Measurements from ENCODE around the gene NUFIP1. TPM values are rescaled to one million over a fixed set of nuclear protein-coding genes. Genes with fewer than 3 reads are reported as not detected.

NUFIP1 gene
- polyA plus RNA-seq, 3 donors = 0.83 to 1.1 (median 0.95) TPM

GRCh38 chr13:44905556-44905955 is 83.7 kb downstream of the NUFIP1 start:
- no peak overlapping the region for H3K27ac Mint-ChIP-seq
- Histone ChIP-seq H3K9me3 (replicated peaks in 1 of 2; ENCODE audit: control insufficient read depth in 1 of 2, insufficient read depth in 1 of 2, low read length in 2 of 2) (peaks cover 3% of the 10 kb centered on the region in 2 donors), H3K4me3 (replicated peaks in 1 of 3; ENCODE audit: low read depth in 2 of 3, low read length in 3 of 3) (no peak overlapping the region), H3K36me3 (replicated peaks in 1 of 2; ENCODE audit: control insufficient read depth in 1 of 2, insufficient read depth in 2 of 2, low read length in 2 of 2) (no peaks in the 10 kb centered on the region), H4K20me1 (ENCODE audit: insufficient read depth, low read length) (no peaks in the 10 kb centered on the region), H3K4me2 (replicated peaks; ENCODE audit: extremely low read depth, low read length, poor library complexity, severe bottlenecking) (no peak overlapping the region), H3K9ac (ENCODE audit: insufficient read depth, low read length, poor library complexity, severe bottlenecking) (no peak overlapping the region), H3K27ac (ENCODE audit: low read depth in 1 of 2, low read length in 2 of 2) (no peak overlapping the region), H3K27me3 (ENCODE audit: control insufficient read depth in 2 of 2, insufficient read depth in 2 of 2, low read length in 2 of 2) (no peaks in the 10 kb centered on the region), H3K4me1 (ENCODE audit: control insufficient read depth in 1 of 2, insufficient read depth in 2 of 2, low read length in 2 of 2) (no peaks in the 10 kb centered on the region), H3K79me2 (ENCODE audit: insufficient read depth, low read length) (no peaks in the 10 kb centered on the region), H2AFZ (ENCODE audit: insufficient read depth, low read depth, low read length, poor library complexity, severe bottlenecking) (no peak overlapping the region)
- no peak overlapping the region for H3K4me3 Mint-ChIP-seq
- 100% methylated on average over 3 of the region's 5 CpGs for WGBS (ENCODE audit: insufficient coverage)
- H3K36me3 Mint-ChIP-seq = no peaks in the 10 kb centered on the region
- DNase-seq = no peak
- intact Hi-C loops (cut with micrococcal nuclease) = no loop called here
- peaks cover 0 to 2% (median 1%) of the 10 kb centered on the region in 3 donors for H3K27me3 Mint-ChIP-seq (ENCODE audit: low read depth in 3 of 3)
- no peak for TF ChIP-seq CTCF (IDR thresholded peaks at IDR 0.05)
- H3K9me3 Mint-ChIP-seq = peaks cover 1 to 6% (median 4%) of the 10 kb centered on the region in 7 donors
- H3K4me1 Mint-ChIP-seq = no peaks in the 10 kb centered on the region

DNA sequence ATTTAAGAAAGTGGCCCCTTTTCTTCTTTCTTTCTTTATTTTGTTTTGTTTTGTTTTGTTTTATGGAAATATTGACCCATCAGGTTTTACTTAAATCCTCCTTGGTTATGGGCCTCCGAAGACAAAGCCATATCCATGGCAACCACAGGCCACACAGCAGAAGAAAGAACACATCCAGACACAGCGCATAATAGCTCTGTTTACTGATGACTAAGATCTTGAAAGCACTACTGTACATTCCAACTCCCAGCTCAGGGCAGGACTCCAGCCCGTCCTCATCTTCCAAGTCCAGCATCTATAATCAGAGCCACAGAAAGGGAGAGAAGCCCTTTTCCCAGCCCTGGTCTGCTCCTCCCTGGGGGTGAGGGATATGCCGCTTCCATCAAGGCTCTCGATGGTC is 84.3 kb downstream of the NUFIP1 start:
- Mint-ChIP-seq H3K4me1 (no peaks in the 10 kb centered on the region), H3K4me3 (no peak overlapping the region), H3K27me3 (ENCODE audit: low read depth in 3 of 3) (peaks cover 0 to 2% (median 1%) of the 10 kb centered on the region in 3 donors), H3K27ac (no peak overlapping the region), H3K9me3 (peaks cover 0 to 4% (median 0%) of the 10 kb centered on the region in 7 donors), H3K36me3 (no peaks in the 10 kb centered on the region)
- H3K27me3 ChIP-seq (ENCODE audit: control insufficient read depth in 2 of 2, insufficient read depth in 2 of 2, low read length in 2 of 2) = no peaks in the 10 kb centered on the region
- H3K79me2 ChIP-seq (ENCODE audit: insufficient read depth, low read length) = no peaks in the 10 kb centered on the region
- no peaks in the 10 kb centered on the region for H4K20me1 ChIP-seq (ENCODE audit: insufficient read depth, low read length)
- H3K27ac ChIP-seq (ENCODE audit: low read depth in 1 of 2, low read length in 2 of 2) = no peak overlapping the region
- H3K4me3 ChIP-seq (replicated peaks in 1 of 3; ENCODE audit: low read depth in 2 of 3, low read length in 3 of 3) = no peak overlapping the region
- intact Hi-C loops (cut with micrococcal nuclease) = no loop called here
- H2AFZ ChIP-seq (ENCODE audit: insufficient read depth, low read depth, low read length, poor library complexity, severe bottlenecking) = no peak overlapping the region
- WGBS (ENCODE audit: insufficient coverage) = no CpG with 5 or more reads among the region's 5 CpGs
- no peak overlapping the region for H3K4me2 ChIP-seq (replicated peaks; ENCODE audit: extremely low read depth, low read length, poor library complexity, severe bottlenecking)
- no peaks in the 10 kb centered on the region for H3K36me3 ChIP-seq (replicated peaks in 1 of 2; ENCODE audit: control insufficient read depth in 1 of 2, insufficient read depth in 2 of 2, low read length in 2 of 2)
- H3K9me3 ChIP-seq (replicated peaks in 1 of 2; ENCODE audit: control insufficient read depth in 1 of 2, insufficient read depth in 1 of 2, low read length in 2 of 2) = no peaks in the 10 kb centered on the region
- no peak for DNase-seq
- no peak overlapping the region for H3K9ac ChIP-seq (ENCODE audit: insufficient read depth, low read length, poor library complexity, severe bottlenecking)
- TF ChIP-seq CTCF (IDR thresholded peaks at IDR 0.05) = no peak
- no peaks in the 10 kb centered on the region for H3K4me1 ChIP-seq (ENCODE audit: control insufficient read depth in 1 of 2, insufficient read depth in 2 of 2, low read length in 2 of 2)
